GM21825 (cell line): Measurements from ENCODE around the gene CALU.

ENCODE experiments used
- ATAC-seq: cut with Tn5 transposase; IDR thresholded peaks from one replicate; pipeline ENCODE4 v1.9.1; 2021; ENCODE audit warnings: mild to moderate bottlenecking, moderate library complexity; ENCODE audit not compliant: unreplicated experiment

CALU gene

GRCh38 chr7:128744366-128744905 lies 5.3 kb downstream of the CALU start:
- no peak for ATAC-seq

DNA sequence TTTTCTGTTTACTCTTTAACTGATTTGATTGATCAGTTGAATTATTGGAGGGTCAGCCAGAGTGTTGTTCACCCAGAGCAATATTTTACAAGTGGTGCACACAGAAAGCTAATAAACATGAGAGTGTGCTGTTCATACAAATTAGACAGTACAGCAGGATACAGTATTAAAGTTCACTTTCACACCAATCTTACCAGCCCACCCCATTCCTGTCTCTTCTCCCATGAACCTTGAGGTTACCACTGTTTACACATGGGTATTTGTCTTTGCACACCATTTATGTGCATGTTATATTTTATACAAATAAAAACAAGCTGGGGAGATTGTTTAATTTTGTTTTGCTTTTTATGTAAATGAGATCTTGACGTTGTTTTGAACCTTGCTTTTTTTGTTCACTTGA lies 6.5 kb downstream of the CALU start:
- no peak for ATAC-seq

- ATAC-seq: no peak
Observed at GRCh38 chr7:128747327-128748079, 8.3 kb downstream of the CALU start.

DNA sequence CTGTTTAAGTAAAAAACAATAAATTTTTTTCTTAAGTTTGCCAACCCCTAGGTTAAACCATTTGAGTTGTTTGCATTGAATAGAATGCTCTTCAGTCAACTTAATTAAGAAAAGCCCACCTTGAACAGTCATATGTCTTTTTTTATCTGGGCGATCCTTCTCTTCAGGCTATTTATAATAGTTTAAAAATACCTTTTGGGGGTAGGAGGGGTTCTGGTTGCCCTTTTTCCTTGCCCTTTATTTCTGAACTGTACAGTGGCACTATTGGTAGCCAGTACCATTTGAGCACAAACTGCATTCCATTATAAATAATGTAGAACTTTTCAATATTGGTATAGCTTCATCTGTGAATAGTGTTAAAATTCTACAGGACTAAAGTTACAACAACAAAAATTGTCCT lies 13.1 kb downstream of the CALU start:
- ATAC-seq: no peak

- ATAC-seq: no peak
Observed at GRCh38 chr7:128755075-128755818, 16.1 kb downstream of the CALU start.

DNA sequence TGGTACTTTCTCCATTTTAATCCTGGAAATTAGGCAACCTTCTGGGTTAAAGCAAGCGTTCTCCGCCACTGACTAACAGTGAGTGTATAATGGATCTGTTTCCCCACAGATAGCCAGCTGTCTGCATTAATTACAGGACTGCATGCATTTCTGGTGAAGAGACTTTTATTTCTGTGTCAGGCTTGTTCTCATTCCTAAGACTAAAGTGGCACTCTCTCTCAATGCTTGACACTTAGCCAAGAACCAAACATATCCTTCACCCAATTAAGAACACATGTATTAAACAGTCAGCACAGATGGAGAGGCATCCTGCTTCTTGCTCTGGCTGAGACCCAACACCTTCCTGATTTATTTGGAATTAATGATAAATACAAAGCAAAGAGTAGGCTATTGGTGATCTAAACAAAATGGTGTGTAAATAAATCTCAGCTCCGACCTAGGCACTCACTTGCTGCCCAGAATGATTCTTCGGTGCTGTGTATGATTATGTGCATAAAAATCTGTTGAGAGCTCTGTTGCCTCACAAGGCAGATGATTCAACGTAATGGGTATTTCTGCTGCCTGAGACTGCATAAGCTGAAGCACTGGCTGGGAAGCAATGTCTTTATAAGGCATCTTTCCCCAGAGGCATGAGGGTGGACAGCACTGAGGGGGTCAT lies 16.8 kb downstream of the CALU start:
- ATAC-seq: no peak

DNA sequence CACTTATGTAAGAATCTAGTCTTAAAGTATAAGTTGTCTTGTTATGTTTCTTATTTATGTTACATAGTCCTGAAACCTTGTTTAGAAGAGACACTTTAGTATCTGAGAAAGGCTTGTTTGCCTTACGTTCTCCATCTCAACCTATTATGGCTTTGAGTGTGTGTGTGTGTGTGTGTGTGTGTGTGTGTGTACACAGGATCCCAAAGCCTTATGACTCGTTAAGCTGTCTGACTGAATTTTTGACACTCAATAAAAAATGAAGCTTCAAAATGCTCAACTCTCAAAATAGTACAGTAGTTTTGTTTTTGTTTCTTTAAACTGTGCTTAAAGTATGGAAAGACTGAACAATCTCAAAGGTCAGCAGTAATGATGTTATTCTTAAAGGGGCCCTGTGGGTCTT lies 18.0 kb downstream of the CALU start:
- ATAC-seq: no peak

GRCh38 chr7:128758553-128758952 lies 19.4 kb downstream of the CALU start:
- no peak for ATAC-seq

- no peak for ATAC-seq
Observed at GRCh38 chr7:128759242-128759641, 20.1 kb downstream of the CALU start.

GRCh38 chr7:128763541-128763940 lies 24.4 kb downstream of the CALU start:
- no peak for ATAC-seq

- ATAC-seq: no peak
Observed at GRCh38 chr7:128767475-128768110, 28.4 kb downstream of the CALU start.

GRCh38 chr7:128770233-128770632 lies 31.1 kb downstream of the CALU start:
- ATAC-seq: no peak

GRCh38 chr7:128773604-128774003 lies 34.4 kb downstream of the CALU start:
- ATAC-seq: no peak

DNA sequence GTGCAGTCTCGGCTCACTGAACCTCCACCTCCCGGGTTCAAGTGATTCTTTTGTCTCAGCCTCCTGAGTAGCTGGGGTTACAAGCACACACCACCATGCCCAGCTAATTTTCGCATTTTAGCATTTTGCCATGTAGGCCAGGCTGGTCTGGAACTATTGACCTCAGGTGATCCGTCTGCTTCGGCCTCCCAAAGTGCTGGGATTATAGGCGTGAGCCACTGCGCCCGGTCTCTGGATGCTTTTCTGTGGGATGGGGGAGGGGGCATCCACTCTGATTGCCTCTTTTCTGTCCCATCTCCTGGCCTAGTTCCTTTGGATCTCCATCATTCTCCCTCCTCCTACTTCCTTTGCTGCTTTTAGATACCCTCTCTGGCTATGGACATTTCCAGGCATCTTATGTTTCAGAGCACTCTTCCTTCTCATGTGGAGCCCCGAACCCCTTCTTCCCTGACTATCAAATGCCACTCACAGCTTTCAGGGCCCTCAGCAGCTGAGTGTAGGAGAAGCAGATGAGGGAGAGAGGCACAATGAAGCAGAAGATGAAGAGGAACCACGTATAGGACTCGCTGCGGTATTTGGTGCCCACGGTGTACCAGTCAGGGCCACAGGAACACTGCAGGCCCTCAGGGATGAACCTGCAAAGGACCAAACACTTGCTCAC lies 35.0 kb downstream of the CALU start:
- no peak for ATAC-seq

- no peak for ATAC-seq
Observed at GRCh38 chr7:128774921-128775320, 35.8 kb downstream of the CALU start.

- ATAC-seq: no peak
Observed at GRCh38 chr7:128775744-128776474, 36.8 kb downstream of the CALU start, which contains the start of gene OPN1SW. Gene OPN1SW, minus strand, starts transcription at chr7:128775794. Its CDS starts 13 bp downstream, at chr7:128775781.

- no peak for ATAC-seq
Observed at GRCh38 chr7:128777156-128778123, 38.3 kb downstream of the CALU start.

DNA sequence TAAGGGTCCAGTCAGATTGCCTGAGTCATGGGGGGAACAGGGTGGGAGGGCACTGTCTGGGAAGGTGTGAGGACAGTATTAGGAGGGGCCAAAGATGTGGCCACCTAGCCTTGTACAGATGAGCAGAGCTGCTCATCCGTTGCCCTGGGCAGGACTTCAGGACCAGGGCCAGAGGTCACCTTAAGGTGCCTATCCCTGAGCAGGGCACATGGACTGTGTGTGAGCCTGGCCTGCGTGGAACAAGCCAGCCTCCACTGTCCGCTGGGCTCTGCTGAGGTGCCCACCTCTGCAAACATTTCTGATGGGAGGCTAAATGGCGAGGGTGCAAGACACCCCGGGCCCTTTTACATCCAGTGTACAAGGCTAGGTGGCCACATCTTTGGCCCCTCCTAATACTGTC lies 39.8 kb downstream of the CALU start:
- no peak for ATAC-seq

- ATAC-seq: no peak
Observed at GRCh38 chr7:128781126-128781525, 42.0 kb downstream of the CALU start.
